ENCODE results near the gene WDR62.

- TF ChIP-seq, protein P1, sequence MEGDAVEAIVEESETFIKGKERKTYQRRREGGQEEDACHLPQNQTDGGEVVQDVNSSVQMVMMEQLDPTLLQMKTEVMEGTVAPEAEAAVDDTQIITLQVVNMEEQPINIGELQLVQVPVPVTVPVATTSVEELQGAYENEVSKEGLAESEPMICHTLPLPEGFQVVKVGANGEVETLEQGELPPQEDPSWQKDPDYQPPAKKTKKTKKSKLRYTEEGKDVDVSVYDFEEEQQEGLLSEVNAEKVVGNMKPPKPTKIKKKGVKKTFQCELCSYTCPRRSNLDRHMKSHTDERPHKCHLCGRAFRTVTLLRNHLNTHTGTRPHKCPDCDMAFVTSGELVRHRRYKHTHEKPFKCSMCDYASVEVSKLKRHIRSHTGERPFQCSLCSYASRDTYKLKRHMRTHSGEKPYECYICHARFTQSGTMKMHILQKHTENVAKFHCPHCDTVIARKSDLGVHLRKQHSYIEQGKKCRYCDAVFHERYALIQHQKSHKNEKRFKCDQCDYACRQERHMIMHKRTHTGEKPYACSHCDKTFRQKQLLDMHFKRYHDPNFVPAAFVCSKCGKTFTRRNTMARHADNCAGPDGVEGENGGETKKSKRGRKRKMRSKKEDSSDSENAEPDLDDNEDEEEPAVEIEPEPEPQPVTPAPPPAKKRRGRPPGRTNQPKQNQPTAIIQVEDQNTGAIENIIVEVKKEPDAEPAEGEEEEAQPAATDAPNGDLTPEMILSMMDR (IDR thresholded peaks at IDR 0.05; ENCODE audit: control extremely low read depth in 1 of 3, insufficient read depth in 1 of 3, low read depth in 1 of 3, low read length in 3 of 3) = no peak
- no peak for TF ChIP-seq POLR2A (IDR thresholded peaks at IDR 0.05; ENCODE audit: control extremely low read depth in 1 of 2, low read depth in 2 of 2, low read length in 2 of 2)
- TF ChIP-seq RFX5 (IDR thresholded peaks at IDR 0.05; ENCODE audit: borderline replicate concordance, low read depth, low read length) = no peak
- TF ChIP-seq, protein P2, sequence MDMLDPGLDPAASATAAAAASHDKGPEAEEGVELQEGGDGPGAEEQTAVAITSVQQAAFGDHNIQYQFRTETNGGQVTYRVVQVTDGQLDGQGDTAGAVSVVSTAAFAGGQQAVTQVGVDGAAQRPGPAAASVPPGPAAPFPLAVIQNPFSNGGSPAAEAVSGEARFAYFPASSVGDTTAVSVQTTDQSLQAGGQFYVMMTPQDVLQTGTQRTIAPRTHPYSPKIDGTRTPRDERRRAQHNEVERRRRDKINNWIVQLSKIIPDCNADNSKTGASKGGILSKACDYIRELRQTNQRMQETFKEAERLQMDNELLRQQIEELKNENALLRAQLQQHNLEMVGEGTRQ (IDR thresholded peaks at IDR 0.05; ENCODE audit: low read length) = no peak
- TF ChIP-seq CEBPB (IDR thresholded peaks at IDR 0.05; ENCODE audit: low read depth, low read length) = no peak
- no peak for TF ChIP-seq CREB1 (IDR thresholded peaks at IDR 0.05)
- TF ChIP-seq SP2 (IDR thresholded peaks at IDR 0.05; ENCODE audit: low read length) = no peak
- TF ChIP-seq TCF12 (IDR thresholded peaks at IDR 0.05; ENCODE audit: low read depth, low read length) = no peak
- TF ChIP-seq EP300 (IDR thresholded peaks at IDR 0.05; ENCODE audit: borderline replicate concordance in 1 of 2, low read depth in 2 of 2, low read length in 2 of 2) = no peak
- TF ChIP-seq RAD21 (IDR thresholded peaks at IDR 0.05 in 1 of 2, conservative IDR thresholded peaks at IDR 0.05 in 1 of 2; ENCODE audit: low read depth in 2 of 2, low read length in 2 of 2) = no peak
- TF ChIP-seq JUND (IDR thresholded peaks at IDR 0.05; ENCODE audit: low read length) = no peak
- TF ChIP-seq, protein P3, sequence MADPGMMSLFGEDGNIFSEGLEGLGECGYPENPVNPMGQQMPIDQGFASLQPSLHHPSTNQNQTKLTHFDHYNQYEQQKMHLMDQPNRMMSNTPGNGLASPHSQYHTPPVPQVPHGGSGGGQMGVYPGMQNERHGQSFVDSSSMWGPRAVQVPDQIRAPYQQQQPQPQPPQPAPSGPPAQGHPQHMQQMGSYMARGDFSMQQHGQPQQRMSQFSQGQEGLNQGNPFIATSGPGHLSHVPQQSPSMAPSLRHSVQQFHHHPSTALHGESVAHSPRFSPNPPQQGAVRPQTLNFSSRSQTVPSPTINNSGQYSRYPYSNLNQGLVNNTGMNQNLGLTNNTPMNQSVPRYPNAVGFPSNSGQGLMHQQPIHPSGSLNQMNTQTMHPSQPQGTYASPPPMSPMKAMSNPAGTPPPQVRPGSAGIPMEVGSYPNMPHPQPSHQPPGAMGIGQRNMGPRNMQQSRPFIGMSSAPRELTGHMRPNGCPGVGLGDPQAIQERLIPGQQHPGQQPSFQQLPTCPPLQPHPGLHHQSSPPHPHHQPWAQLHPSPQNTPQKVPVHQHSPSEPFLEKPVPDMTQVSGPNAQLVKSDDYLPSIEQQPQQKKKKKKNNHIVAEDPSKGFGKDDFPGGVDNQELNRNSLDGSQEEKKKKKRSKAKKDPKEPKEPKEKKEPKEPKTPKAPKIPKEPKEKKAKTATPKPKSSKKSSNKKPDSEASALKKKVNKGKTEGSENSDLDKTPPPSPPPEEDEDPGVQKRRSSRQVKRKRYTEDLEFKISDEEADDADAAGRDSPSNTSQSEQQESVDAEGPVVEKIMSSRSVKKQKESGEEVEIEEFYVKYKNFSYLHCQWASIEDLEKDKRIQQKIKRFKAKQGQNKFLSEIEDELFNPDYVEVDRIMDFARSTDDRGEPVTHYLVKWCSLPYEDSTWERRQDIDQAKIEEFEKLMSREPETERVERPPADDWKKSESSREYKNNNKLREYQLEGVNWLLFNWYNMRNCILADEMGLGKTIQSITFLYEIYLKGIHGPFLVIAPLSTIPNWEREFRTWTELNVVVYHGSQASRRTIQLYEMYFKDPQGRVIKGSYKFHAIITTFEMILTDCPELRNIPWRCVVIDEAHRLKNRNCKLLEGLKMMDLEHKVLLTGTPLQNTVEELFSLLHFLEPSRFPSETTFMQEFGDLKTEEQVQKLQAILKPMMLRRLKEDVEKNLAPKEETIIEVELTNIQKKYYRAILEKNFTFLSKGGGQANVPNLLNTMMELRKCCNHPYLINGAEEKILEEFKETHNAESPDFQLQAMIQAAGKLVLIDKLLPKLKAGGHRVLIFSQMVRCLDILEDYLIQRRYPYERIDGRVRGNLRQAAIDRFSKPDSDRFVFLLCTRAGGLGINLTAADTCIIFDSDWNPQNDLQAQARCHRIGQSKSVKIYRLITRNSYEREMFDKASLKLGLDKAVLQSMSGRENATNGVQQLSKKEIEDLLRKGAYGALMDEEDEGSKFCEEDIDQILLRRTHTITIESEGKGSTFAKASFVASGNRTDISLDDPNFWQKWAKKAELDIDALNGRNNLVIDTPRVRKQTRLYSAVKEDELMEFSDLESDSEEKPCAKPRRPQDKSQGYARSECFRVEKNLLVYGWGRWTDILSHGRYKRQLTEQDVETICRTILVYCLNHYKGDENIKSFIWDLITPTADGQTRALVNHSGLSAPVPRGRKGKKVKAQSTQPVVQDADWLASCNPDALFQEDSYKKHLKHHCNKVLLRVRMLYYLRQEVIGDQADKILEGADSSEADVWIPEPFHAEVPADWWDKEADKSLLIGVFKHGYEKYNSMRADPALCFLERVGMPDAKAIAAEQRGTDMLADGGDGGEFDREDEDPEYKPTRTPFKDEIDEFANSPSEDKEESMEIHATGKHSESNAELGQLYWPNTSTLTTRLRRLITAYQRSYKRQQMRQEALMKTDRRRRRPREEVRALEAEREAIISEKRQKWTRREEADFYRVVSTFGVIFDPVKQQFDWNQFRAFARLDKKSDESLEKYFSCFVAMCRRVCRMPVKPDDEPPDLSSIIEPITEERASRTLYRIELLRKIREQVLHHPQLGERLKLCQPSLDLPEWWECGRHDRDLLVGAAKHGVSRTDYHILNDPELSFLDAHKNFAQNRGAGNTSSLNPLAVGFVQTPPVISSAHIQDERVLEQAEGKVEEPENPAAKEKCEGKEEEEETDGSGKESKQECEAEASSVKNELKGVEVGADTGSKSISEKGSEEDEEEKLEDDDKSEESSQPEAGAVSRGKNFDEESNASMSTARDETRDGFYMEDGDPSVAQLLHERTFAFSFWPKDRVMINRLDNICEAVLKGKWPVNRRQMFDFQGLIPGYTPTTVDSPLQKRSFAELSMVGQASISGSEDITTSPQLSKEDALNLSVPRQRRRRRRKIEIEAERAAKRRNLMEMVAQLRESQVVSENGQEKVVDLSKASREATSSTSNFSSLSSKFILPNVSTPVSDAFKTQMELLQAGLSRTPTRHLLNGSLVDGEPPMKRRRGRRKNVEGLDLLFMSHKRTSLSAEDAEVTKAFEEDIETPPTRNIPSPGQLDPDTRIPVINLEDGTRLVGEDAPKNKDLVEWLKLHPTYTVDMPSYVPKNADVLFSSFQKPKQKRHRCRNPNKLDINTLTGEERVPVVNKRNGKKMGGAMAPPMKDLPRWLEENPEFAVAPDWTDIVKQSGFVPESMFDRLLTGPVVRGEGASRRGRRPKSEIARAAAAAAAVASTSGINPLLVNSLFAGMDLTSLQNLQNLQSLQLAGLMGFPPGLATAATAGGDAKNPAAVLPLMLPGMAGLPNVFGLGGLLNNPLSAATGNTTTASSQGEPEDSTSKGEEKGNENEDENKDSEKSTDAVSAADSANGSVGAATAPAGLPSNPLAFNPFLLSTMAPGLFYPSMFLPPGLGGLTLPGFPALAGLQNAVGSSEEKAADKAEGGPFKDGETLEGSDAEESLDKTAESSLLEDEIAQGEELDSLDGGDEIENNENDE (IDR thresholded peaks at IDR 0.05; ENCODE audit: insufficient replicate concordance, low read length) = no peak
Observed at GRCh38 chr19:36006955-36007354, 47.7 kb upstream of the WDR62 start.
